Smooth muscle cell (in vitro differentiated cells): ENCODE data around the gene PGM2L1. TPM values are rescaled to one million over a fixed set of nuclear protein-coding genes. Genes with fewer than 3 reads are reported as not detected.
"Not testable (repeated sequence)": the region's sequence is repeated elsewhere in the genome, so short reads cannot be mapped to it uniquely, and the experiment has no call there.

Source experiments
- DNase-seq: peaks from one replicate; lab custom pipeline; 2025; ENCODE audit not compliant: unreplicated experiment; lab: John Stamatoyannopoulos, UW
- H2AFZ ChIP-seq: fragments of 200-600 bp; sonication (generic); 2 replicates; pipeline ENCODE4 v1.6.0; 2016; ENCODE audit warnings: antibody characterized with exemption, low read depth, mild to moderate bottlenecking
- H3F3A ChIP-seq: fragments of 200-600 bp; sonication (generic); 2 replicates; pipeline ENCODE4 v1.6.0; 2017; ENCODE audit warnings: antibody characterized with exemption, low read depth
- H3K27ac ChIP-seq: fragments of 200-600 bp; sonication (generic); 2 replicates; pipeline ENCODE4 v1.5.1; 2016; ENCODE audit warnings: low read depth, mild to moderate bottlenecking
- H3K27me3 ChIP-seq: fragments of 200-600 bp; sonication (generic); 2 replicates; pipeline ENCODE4 v1.6.1; 2016; ENCODE audit warnings: low read depth, mild to moderate bottlenecking
- H3K36me3 ChIP-seq: fragments of 200-600 bp; sonication (generic); 2 replicates; pipeline ENCODE4 v1.5.1; 2016; ENCODE audit warnings: low read depth
- H3K4me1 ChIP-seq: fragments of 200-600 bp; sonication (generic); 2 replicates; pipeline ENCODE4 v1.5.1; 2016; ENCODE audit warnings: low read depth
- H3K4me2 ChIP-seq: fragments of 200-600 bp; sonication (generic); 2 replicates; pipeline ENCODE4 v1.6.0; 2016; ENCODE audit warnings: mild to moderate bottlenecking
- H3K4me3 ChIP-seq: fragments of 200-600 bp; sonication (generic); 2 replicates; pipeline ENCODE4 v1.5.1; 2016; ENCODE audit warnings: mild to moderate bottlenecking
- H3K79me2 ChIP-seq: fragments of 200-600 bp; sonication (generic); 2 replicates; pipeline ENCODE4 v1.6.0; 2016; ENCODE audit warnings: low read depth, mild to moderate bottlenecking
- H3K9ac ChIP-seq: fragments of 200-600 bp; sonication (generic); 2 replicates; pipeline ENCODE4 v1.6.0; 2016; ENCODE audit warnings: low read depth
- H3K9me3 ChIP-seq: fragments of 200-600 bp; sonication (generic); replicated peaks from 2 replicates; pipeline ENCODE4 v1.5.1; 2016; ENCODE audit warnings: low read depth
- H4K20me1 ChIP-seq: fragments of 200-600 bp; sonication (generic); 2 replicates; pipeline ENCODE4 v1.6.0; 2016; ENCODE audit warnings: low read depth
- WGBS: methylation state at CpG from one replicate; pipeline ENCODE4 v1.1.7; 2016; ENCODE audit warnings: low lambda C conversion rate; 5-methylcytosine and 5-hydroxymethylcytosine counted together
- polyA plus RNA-seq: library from polyadenylated mRNA; unstranded; fragments of >200 nt; fragmentation: Nextera tagmentation; extraction: Ambion mirVana; gene quantifications from 2 replicates; pipeline ENCODE4 v1.2.1, GENCODE V29; 2016
- total RNA-seq: library from RNA; depleted of rRNA; stranded (reverse); fragments of >200 nt; gene quantifications from 2 replicates; pipeline ENCODE4 v1.2.3, GENCODE V29; 2014
- TF ChIP-seq, protein P1 (sequence below): fragments of 200-600 bp; sonication (generic); IDR thresholded peaks from 2 replicates; pipeline ENCODE4 v1.5.1; 2017; ENCODE audit warnings: borderline replicate concordance, mild to moderate bottlenecking, antibody characterized with exemption; ENCODE audit not compliant: insufficient read depth, poor library complexity, severe bottlenecking

The PGM2L1 gene
- total and polyA plus RNA-seq, 2 experiments from 2014 or later = 6.7 to 17.5 TPM

- H3K4me3 ChIP-seq = no peak overlapping the region
- H3K27me3 ChIP-seq = no peaks in the 10 kb centered on the region
- no peaks in the 10 kb centered on the region for H3K4me1 ChIP-seq
- H3K9me3 ChIP-seq = no peaks in the 10 kb centered on the region
- no peak overlapping the region for H3K27ac ChIP-seq
- TF ChIP-seq, protein P1, sequence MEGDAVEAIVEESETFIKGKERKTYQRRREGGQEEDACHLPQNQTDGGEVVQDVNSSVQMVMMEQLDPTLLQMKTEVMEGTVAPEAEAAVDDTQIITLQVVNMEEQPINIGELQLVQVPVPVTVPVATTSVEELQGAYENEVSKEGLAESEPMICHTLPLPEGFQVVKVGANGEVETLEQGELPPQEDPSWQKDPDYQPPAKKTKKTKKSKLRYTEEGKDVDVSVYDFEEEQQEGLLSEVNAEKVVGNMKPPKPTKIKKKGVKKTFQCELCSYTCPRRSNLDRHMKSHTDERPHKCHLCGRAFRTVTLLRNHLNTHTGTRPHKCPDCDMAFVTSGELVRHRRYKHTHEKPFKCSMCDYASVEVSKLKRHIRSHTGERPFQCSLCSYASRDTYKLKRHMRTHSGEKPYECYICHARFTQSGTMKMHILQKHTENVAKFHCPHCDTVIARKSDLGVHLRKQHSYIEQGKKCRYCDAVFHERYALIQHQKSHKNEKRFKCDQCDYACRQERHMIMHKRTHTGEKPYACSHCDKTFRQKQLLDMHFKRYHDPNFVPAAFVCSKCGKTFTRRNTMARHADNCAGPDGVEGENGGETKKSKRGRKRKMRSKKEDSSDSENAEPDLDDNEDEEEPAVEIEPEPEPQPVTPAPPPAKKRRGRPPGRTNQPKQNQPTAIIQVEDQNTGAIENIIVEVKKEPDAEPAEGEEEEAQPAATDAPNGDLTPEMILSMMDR = no peak
- WGBS = 24% methylated on average over 2 of the region's 2 CpGs
- DNase-seq = no peak
- H3K36me3 ChIP-seq = peaks cover 14% of the 10 kb centered on the region
- H3F3A ChIP-seq = no peaks in the 10 kb centered on the region
- H3K9ac ChIP-seq = no peak overlapping the region
- no peaks in the 10 kb centered on the region for H3K79me2 ChIP-seq
- H2AFZ ChIP-seq = no peak overlapping the region
- peak overlapping the region; percentile 61 for H3K4me2 ChIP-seq
- no peaks in the 10 kb centered on the region for H4K20me1 ChIP-seq
These were observed 31.7 kb downstream of the PGM2L1 start for GRCh38 chr11:74366576-74366975.

GRCh38 chr11:74365805-74366204, 32.4 kb downstream of the PGM2L1 start:
- not testable (repeated sequence) for H2AFZ ChIP-seq, H3K27me3 ChIP-seq, H3K27ac ChIP-seq, H3K4me1 ChIP-seq, H4K20me1 ChIP-seq, H3K4me3 ChIP-seq, H3K9me3 ChIP-seq, H3K79me2 ChIP-seq, H3K4me2 ChIP-seq, DNase-seq, H3K9ac ChIP-seq, H3F3A ChIP-seq
- 100% methylated on average over 1 of the region's 3 CpGs for WGBS
- peaks cover 14% of the 10 kb centered on the region for H3K36me3 ChIP-seq

GRCh38 chr11:74357449-74357848, 40.8 kb downstream of the PGM2L1 start:
- Histone ChIP-seq H3K4me3 (no peak overlapping the region), H3K27me3 (no peaks in the 10 kb centered on the region), H2AFZ (no peak overlapping the region), H3K79me2 (no peaks in the 10 kb centered on the region), H3K4me1 (no peaks in the 10 kb centered on the region), H3K9me3 (no peaks in the 10 kb centered on the region), H3K4me2 (no peak overlapping the region), H3F3A (no peaks in the 10 kb centered on the region), H3K36me3 (no peaks in the 10 kb centered on the region), H3K9ac (no peak overlapping the region), H4K20me1 (no peaks in the 10 kb centered on the region), H3K27ac (no peak overlapping the region)
- DNase-seq = no peak
- TF ChIP-seq, protein P1 = no peak
- WGBS = 94% methylated on average over 1 of the region's 1 CpG

DNA sequence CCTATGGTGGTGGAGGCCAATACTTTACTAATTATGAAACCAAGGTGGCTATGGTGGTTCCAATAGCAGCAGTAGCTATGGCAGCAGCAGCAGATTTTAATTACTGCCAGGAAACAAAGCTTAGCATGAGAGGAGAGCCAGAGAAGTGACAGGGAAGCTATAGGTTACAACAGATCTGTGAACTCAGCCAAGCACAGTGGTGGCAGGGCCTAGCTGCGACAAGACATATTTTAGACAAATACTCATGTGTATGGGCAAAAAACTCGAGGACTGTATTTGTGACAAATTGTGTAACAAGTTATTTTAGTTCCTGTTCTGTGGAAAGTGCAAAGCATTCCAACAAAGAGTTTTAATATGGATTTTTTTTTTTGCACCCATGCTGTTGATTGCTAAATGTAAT, 42.6 kb downstream of the PGM2L1 start:
- no peaks in the 10 kb centered on the region for H3K4me1 ChIP-seq
- no peak for DNase-seq
- WGBS = 91% methylated on average over 2 of the region's 2 CpGs
- H3K36me3 ChIP-seq = peaks cover 7% of the 10 kb centered on the region
- H3K4me3 ChIP-seq = no peak overlapping the region
- H3K79me2 ChIP-seq = no peaks in the 10 kb centered on the region
- no peak overlapping the region for H3K27ac ChIP-seq
- H3F3A ChIP-seq = no peaks in the 10 kb centered on the region
- no peaks in the 10 kb centered on the region for H3K9me3 ChIP-seq
- no peak overlapping the region for H3K9ac ChIP-seq
- no peaks in the 10 kb centered on the region for H4K20me1 ChIP-seq
- no peaks in the 10 kb centered on the region for H3K27me3 ChIP-seq
- H3K4me2 ChIP-seq = no peak overlapping the region
- no peak overlapping the region for H2AFZ ChIP-seq
- TF ChIP-seq, protein P1 = no peak
